LNCaP clone FGC (cell line): ENCODE measurements around the gene BOD1L1.

Experiments used
- DNase-seq: peaks from one replicate; pipeline ENCODE4 v3.0.0-alpha.2; 2011; ENCODE audit warnings: low read depth
- H3K4me3 ChIP-seq: 2 replicates; pipeline ENCODE4 v1.5.1; 2011; ENCODE audit warnings: mild to moderate bottlenecking, low read depth, low read length, control low read depth
- CTCF ChIP-seq: IDR thresholded peaks from 2 replicates; pipeline ENCODE4 v1.5.1; 2012; ENCODE audit warnings: mild to moderate bottlenecking; ENCODE audit not compliant: control insufficient read depth, insufficient read depth; ENCODE audit errors: extremely low read depth

BOD1L1 gene

GRCh38 chr4:13627606-13628311, at the start of gene BOD1L1:
BOD1L1 (minus strand) TSS chr4:13627725; CDS start chr4:13627587, 138 bp downstream.
- peak within 1 kb of the TSS; percentile 99 for H3K4me3 ChIP-seq
- TF ChIP-seq CTCF: peak; percentile 49

GRCh38 chr4:13674971-13675370, 47.4 kb upstream of the BOD1L1 start:
- no peak for DNase-seq
- H3K4me3 ChIP-seq: no peak overlapping the region
- no peak for TF ChIP-seq CTCF

More at GRCh38 chr4:13627606-13628311, at the start of gene BOD1L1:
- peak; percentile 85 for DNase-seq

GRCh38 chr4:13673167-13673566, 45.6 kb upstream of the BOD1L1 start:
- H3K4me3 ChIP-seq: no peak overlapping the region
- no peak for TF ChIP-seq CTCF

GRCh38 chr4:13670456-13671160, 43.1 kb upstream of the BOD1L1 start:
- DNase-seq: peak; percentile 91
- TF ChIP-seq CTCF: no peak

More at GRCh38 chr4:13673167-13673566, 45.6 kb upstream of the BOD1L1 start:
- DNase-seq: no peak

GRCh38 chr4:13665701-13666660, 38.5 kb upstream of the BOD1L1 start:
- TF ChIP-seq CTCF: no peak
- no peak for DNase-seq
- no peak overlapping the region for H3K4me3 ChIP-seq

More at GRCh38 chr4:13670456-13671160, 43.1 kb upstream of the BOD1L1 start:
- no peak overlapping the region for H3K4me3 ChIP-seq

- TF ChIP-seq CTCF: no peak
- DNase-seq: no peak
- no peak overlapping the region for H3K4me3 ChIP-seq
These were observed 32.0 kb upstream of the BOD1L1 start for GRCh38 chr4:13659341-13660070.
